Measurements from ENCODE around the gene ASXL1.

DNA sequence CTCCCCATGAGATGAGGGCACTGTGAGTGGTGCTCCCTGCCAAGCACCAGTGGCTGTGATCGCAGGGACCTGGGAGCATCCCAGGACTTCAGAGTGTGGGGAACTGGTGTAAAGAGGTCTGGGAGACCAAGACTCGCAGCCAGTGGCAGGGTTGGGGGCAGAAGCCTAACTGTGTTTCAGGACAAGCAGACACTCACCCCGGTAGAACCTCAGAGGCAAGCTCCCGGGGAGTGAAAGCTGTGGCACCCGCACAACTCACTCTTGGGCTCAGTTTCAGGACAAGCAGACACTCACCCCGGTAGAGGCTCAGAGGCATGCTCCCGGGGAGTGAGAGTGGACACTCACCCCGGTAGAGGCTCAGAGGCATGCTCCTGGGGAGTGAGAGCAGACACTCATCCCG, 112.8 kb downstream of the ASXL1 start:
- TF ChIP-seq, protein P1, sequence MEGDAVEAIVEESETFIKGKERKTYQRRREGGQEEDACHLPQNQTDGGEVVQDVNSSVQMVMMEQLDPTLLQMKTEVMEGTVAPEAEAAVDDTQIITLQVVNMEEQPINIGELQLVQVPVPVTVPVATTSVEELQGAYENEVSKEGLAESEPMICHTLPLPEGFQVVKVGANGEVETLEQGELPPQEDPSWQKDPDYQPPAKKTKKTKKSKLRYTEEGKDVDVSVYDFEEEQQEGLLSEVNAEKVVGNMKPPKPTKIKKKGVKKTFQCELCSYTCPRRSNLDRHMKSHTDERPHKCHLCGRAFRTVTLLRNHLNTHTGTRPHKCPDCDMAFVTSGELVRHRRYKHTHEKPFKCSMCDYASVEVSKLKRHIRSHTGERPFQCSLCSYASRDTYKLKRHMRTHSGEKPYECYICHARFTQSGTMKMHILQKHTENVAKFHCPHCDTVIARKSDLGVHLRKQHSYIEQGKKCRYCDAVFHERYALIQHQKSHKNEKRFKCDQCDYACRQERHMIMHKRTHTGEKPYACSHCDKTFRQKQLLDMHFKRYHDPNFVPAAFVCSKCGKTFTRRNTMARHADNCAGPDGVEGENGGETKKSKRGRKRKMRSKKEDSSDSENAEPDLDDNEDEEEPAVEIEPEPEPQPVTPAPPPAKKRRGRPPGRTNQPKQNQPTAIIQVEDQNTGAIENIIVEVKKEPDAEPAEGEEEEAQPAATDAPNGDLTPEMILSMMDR (IDR thresholded peaks at IDR 0.05): no peak
- TF ChIP-seq POLR2A (IDR thresholded peaks at IDR 0.05): no peak

Data from stomach (tissue), 4 donors.